Lower lobe of right lung (tissue), 2 donors: Measurements from ENCODE around the gene RDX. TPM values are rescaled to one million over a fixed set of nuclear protein-coding genes. Genes with fewer than 3 reads are reported as not detected.

ENCODE experiments used
- ATAC-seq, 2 donors: fragments of 200-7000 bp; cut with Tn5 transposase; one replicate each; pipeline ENCODE4 v1.9.1; 2020 to 2022; ENCODE audit warnings: mild to moderate bottlenecking in 2 of 2, moderate library complexity in 2 of 2
- DNase-seq: peaks from one replicate; pipeline ENCODE4 v3.0.0-alpha.2; 2020
- H3K27ac ChIP-seq: fragments of 200-600 bp; one replicate; pipeline ENCODE4 v1.8.0; 2022
- H3K27me3 ChIP-seq: fragments of 200-600 bp; one replicate; pipeline ENCODE4 v1.8.0; 2022; ENCODE audit warnings: low read depth
- H3K36me3 ChIP-seq: fragments of 200-600 bp; one replicate; pipeline ENCODE4 v1.8.0; 2022; ENCODE audit warnings: mild to moderate bottlenecking
- H3K4me1 ChIP-seq: fragments of 200-600 bp; one replicate; pipeline ENCODE4 v1.8.0; 2022
- H3K4me3 ChIP-seq: fragments of 200-600 bp; one replicate; pipeline ENCODE4 v1.8.0; 2022; ENCODE audit warnings: mild to moderate bottlenecking
- H3K9me3 ChIP-seq: fragments of 200-600 bp; one replicate; pipeline ENCODE4 v1.8.0; 2022
- intact Hi-C: fragments of 100-400 bp; cut with DNase I; formaldehyde crosslinking; loops from one replicate; pipeline ENCODE4 v1.11.0; 2022
- total RNA-seq: library from RNA; stranded (reverse); fragmentation: NEBNext Ultra II Directional; extraction: Animal tissue kit (Norgen Biotek cat#: 25700); gene quantifications from one replicate; pipeline ENCODE4 v1.2.1, GENCODE V29; 2021
- TF ChIP-seq, protein P1 (sequence below): fragments of 200-600 bp; IDR thresholded peaks from one replicate; pipeline ENCODE4 v1.8.0; 2022; ENCODE audit warnings: antibody characterized with exemption, mild to moderate bottlenecking
- donor health status: DM: no; HTN: yes; CAD: no; lungs with severe emphysema.

Gene RDX
- total RNA-seq, 1 donor from 2014 or later, result 152 TPM

GRCh38 chr11:110156503-110156902, 139.9 kb downstream of the RDX start:
- TF ChIP-seq, protein P1, sequence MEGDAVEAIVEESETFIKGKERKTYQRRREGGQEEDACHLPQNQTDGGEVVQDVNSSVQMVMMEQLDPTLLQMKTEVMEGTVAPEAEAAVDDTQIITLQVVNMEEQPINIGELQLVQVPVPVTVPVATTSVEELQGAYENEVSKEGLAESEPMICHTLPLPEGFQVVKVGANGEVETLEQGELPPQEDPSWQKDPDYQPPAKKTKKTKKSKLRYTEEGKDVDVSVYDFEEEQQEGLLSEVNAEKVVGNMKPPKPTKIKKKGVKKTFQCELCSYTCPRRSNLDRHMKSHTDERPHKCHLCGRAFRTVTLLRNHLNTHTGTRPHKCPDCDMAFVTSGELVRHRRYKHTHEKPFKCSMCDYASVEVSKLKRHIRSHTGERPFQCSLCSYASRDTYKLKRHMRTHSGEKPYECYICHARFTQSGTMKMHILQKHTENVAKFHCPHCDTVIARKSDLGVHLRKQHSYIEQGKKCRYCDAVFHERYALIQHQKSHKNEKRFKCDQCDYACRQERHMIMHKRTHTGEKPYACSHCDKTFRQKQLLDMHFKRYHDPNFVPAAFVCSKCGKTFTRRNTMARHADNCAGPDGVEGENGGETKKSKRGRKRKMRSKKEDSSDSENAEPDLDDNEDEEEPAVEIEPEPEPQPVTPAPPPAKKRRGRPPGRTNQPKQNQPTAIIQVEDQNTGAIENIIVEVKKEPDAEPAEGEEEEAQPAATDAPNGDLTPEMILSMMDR, result no peak
- no peaks in the 10 kb centered on the region for H3K9me3 ChIP-seq
- H3K27me3 ChIP-seq, result no peaks in the 10 kb centered on the region
- intact Hi-C loops, result no loop called here
- ATAC-seq (no peak), DNase-seq (no peak)
- H3K27ac ChIP-seq, result no peak overlapping the region
- H3K36me3 ChIP-seq, result peaks cover 13% of the 10 kb centered on the region
- H3K4me3 ChIP-seq, result no peak overlapping the region
- H3K4me1 ChIP-seq, result no peaks in the 10 kb centered on the region

DNA sequence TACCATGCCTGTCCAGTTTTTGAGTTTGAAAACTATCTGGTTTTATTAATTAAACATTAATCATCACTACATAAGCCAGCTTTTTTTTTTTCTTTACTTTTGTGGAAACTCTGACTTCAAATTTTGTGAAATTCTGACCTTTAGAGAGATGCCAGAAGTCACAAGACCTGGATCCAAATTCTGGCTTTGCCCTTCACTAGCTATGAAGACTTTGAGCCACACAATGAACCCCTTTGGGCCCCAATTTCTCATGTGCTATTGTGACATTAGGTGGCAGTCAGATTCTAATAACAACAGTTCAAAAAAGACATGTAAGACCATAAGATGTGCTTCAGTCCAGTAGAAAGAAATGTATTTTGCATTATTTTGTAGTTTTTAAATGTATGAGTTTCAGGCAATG, 142.9 kb downstream of the RDX start:
- DNase-seq (no peak), ATAC-seq (no peak)
- no peak overlapping the region for H3K27ac ChIP-seq
- no peaks in the 10 kb centered on the region for H3K9me3 ChIP-seq
- peaks cover 3% of the 10 kb centered on the region for H3K4me1 ChIP-seq
- no peak overlapping the region for H3K4me3 ChIP-seq
- H3K27me3 ChIP-seq, result no peaks in the 10 kb centered on the region
- intact Hi-C loops, result no loop called here
- H3K36me3 ChIP-seq, result no peaks in the 10 kb centered on the region
- TF ChIP-seq, protein P1, result no peak

DNA sequence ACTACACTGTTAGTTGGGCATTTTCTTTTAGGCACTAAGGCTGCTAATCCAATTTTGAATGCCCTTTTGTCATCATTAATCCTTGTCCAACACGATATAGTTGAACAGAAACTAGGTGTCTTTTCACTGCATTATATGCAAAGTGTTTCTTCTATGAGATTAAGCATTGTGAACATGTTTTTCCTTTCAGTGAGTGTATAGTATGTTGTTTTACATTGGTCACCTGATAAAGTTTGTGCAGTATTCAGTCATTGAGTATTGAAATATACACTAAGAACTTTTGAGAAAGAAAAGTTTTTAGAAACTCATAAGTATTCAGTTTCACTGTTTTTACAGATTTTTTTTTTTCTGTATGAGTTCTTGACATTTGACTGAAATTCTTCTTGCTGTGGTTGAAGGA, 144.2 kb downstream of the RDX start:
- DNase-seq (no peak), ATAC-seq (no peak)
- H3K4me1 ChIP-seq, result peaks cover 5% of the 10 kb centered on the region
- no peaks in the 10 kb centered on the region for H3K36me3 ChIP-seq
- H3K9me3 ChIP-seq, result no peaks in the 10 kb centered on the region
- TF ChIP-seq, protein P1, result no peak
- H3K27me3 ChIP-seq, result no peaks in the 10 kb centered on the region
- H3K27ac ChIP-seq, result no peak overlapping the region
- no peak overlapping the region for H3K4me3 ChIP-seq
- intact Hi-C loops, result no loop called here

DNA sequence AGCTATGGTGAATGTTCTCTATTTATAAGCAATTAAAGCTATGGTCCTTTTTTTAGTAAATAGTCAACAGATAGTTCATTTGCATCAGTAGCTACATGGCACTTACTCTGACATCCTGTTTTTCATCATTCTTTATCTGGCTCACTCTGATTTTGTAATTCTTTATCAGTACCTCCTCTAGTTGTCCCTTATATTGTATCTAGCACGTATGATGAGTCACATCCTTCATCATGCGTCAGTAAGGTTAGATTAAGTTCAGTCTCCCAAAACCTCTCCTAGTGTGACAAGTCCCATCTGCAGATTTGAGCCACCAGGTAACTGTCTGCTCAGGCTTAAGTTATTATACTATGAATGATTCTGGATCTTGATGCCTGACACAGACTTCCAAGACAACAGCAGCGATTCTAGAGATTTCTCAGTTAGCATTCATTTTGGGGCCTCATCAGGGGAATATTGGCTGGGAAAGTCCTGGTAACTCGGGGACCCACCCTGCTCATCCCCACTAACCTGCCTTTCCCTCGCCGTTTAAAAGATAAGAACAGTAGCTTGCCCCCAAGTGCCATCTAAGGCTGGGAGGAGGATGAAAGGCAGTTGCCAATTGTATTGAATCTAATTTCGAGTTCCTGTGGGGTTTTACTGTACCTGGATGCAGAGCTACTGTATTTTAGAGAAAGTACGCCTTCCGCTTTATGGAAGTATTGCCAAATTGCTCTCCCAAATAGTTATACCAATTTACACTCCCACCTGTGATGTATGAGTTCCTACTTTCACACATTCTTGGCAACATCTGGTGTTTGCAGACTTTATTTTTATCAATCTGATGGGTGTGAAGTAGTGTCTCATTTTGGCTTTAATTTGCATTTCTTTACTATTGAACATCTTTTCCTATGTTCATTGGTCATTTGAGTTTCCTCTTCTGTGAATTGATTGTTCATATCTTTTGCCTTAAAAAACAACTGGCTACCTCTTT, 147.4 kb downstream of the RDX start:
- no peak overlapping the region for H3K4me3 ChIP-seq
- intact Hi-C loops, result no loop called here
- no peak for DNase-seq
- ATAC-seq, result no peak
- TF ChIP-seq, protein P1, result no peak
- no peaks in the 10 kb centered on the region for H3K27me3 ChIP-seq
- H3K36me3 ChIP-seq, result no peaks in the 10 kb centered on the region
- H3K27ac ChIP-seq, result no peak overlapping the region
- H3K9me3 ChIP-seq, result no peaks in the 10 kb centered on the region
- peaks cover 5% of the 10 kb centered on the region for H3K4me1 ChIP-seq

DNA sequence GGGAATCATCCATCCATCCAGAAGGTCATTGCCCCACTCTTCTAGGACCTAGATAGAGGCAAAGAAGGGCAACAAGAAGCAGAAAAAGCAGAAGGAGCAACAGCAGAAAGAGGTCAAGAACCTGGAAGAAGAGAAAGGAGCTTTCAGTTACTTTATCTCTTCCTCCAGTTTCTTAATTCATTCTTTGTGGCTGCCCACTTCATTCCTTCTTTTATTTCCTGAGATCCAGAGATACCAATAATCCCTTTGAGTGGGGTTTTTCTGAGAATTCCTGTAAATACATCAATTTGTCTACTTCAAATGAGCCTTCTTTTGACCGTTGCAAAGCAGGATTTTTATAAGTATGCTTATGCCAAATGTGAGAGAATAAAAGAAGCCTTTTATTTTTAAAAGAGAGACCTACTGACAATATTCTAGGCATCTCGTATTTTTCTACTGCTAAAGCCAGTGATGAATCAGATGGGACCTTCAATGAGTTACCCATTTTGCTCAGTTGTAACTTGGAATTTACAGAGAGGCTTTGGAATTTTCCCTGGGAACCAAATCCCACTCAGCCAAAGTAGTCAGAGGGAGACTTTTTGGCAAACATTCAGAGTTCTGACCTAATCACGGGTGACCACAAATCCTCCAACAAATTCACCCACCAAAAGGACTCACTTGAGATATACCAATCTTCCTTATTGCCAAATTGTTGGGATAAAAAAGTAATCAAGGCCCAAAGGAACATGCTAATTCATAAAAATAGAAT, 148.3 kb downstream of the RDX start:
- Histone ChIP-seq H3K9me3 (no peaks in the 10 kb centered on the region), H3K27me3 (no peaks in the 10 kb centered on the region), H3K4me3 (no peak overlapping the region), H3K27ac (no peak overlapping the region), H3K4me1 (peaks cover 5% of the 10 kb centered on the region), H3K36me3 (no peaks in the 10 kb centered on the region)
- TF ChIP-seq, protein P1, result no peak
- intact Hi-C loops, result no loop called here
- DNase-seq (no peak), ATAC-seq (no peak)
